ENCODE measurements around the gene GPR142. TPM values are rescaled to one million over a fixed set of nuclear protein-coding genes. Genes with fewer than 3 reads are reported as not detected.

The GPR142 gene
- total RNA-seq, 1 donor from 2014 or later = 0.20 TPM

Other genes with a start within 250 kb of the GPR142 start
- gene RPL38, start 163.8 kb upstream of the GPR142 start, total RNA-seq = 627 TPM
- 6.9 TPM for gene TTYH2, start 153.9 kb upstream of the GPR142 start, total RNA-seq
- gene DNAI2, start 93.3 kb upstream of the GPR142 start, total RNA-seq = 0.32 TPM
- gene KIF19, start 41.3 kb upstream of the GPR142 start, total RNA-seq = 0.32 TPM
- gene BTBD17, start 5.6 kb upstream of the GPR142 start, total RNA-seq = not detected
- 148 TPM for gene GPRC5C, start 64.6 kb downstream of the GPR142 start, total RNA-seq
- 15.2 TPM for gene CD300A, start 99.1 kb downstream of the GPR142 start, total RNA-seq
- gene CD300LB, start 164.0 kb downstream of the GPR142 start, total RNA-seq = 0.49 TPM
- gene CD300C, start 178.6 kb downstream of the GPR142 start, total RNA-seq = 2.9 TPM
- not detected for gene CD300H, start 200.0 kb downstream of the GPR142 start, total RNA-seq
- not detected for gene CD300LD, start 224.8 kb downstream of the GPR142 start, total RNA-seq

Data from mucosa of gallbladder (tissue), 1 donor.